HG02798 (cell line): Measurements from ENCODE around the gene RAP1A.
A peak's percentile ranks its signal among the peaks of the same experiment; 100 is the strongest.
"Not testable (repeated sequence)": the region's sequence is repeated elsewhere in the genome, so short reads cannot be mapped to it uniquely, and the experiment has no call there.

ENCODE experiments used
- ATAC-seq: cut with Tn5 transposase; IDR thresholded peaks from one replicate; pipeline ENCODE4 v1.9.1; 2021; ENCODE audit warnings: mild to moderate bottlenecking; ENCODE audit not compliant: unreplicated experiment, poor library complexity

RAP1A gene

GRCh38 chr1:111658622-111659021 is 39.0 kb downstream of the RAP1A start:
- ATAC-seq: no peak

DNA sequence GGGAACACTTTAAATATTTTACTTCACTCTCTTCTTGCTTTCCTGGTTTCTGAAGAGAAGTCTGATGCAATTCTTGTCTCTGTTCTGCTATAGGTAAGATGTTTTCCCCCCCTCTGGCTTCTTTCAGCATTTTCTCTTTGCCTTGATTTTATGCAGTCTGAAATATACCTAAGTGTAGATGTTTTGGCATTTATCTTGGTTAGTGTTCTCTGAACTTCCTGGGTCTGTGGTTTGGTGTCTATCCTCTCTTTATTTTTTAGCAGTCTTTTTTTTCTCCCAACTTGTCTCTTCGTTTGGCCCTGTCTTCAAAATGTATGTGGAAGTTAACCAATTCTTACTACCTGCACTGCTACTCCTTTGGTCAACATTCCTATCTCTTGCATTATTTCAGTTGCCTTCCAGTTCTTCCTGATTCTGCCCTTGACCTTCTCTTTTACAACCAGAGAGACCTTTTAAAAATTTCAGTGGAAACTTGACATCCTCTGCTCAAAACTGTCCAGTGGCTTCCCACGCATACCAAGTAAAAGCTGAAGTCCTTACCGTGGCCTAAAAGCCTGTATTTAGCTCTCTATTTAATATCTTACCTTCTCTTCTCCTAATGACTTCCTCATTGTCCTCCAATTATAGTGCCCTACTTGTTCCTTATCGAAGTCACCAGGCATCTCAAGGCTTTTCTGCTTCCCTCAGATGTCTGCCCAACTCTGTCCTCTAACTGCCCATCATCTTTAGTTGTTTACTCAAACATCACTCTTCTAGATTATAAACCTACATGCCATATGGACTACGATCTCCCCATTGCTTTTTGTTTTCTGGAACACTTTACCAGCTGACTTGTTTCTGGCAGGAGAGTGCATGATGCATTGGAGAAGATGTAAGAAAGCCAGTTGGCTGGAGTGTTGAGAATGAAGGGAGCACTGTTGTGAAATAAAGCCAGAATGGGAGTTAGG is 40.9 kb downstream of the RAP1A start:
- no peak for ATAC-seq

DNA sequence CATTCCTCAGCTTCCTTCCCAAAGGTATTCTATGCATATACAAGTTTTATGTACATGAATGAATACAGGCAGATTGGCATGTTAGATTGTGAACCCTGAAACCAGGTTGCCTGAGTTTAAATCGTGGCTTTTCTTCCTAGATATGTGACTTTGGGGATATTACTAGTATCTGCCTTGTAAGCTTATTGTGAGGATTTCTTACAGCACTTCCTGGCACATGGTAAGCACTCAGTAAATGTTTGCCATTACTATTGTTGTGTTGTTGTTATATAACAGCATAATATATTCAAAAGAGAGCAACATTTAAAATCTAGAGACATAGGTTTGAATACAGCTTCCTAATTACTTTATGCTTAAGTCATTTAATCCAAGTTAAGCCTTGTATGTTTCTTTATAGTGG is 45.1 kb downstream of the RAP1A start:
- no peak for ATAC-seq

DNA sequence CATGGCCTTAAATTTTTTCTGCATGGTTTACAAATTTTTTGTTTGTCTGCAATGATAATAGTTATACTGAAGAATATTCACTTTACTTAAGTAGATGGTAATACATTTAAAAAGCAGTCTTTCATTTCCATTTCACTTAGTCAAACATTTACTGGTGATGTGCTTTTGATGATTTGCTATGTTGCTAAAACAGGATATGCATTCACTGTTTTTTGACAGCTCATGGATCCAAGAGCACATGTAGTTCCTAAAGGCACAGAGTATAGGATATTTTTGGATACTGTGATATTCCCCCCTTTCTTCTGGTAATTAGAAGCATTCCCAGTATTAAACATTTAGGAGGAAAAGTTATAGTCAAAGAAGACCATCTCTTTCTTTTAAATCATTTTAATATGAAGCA is 45.9 kb downstream of the RAP1A start:
- no peak for ATAC-seq

- ATAC-seq: no peak
Observed at GRCh38 chr1:111666828-111667227, 47.2 kb downstream of the RAP1A start.

DNA sequence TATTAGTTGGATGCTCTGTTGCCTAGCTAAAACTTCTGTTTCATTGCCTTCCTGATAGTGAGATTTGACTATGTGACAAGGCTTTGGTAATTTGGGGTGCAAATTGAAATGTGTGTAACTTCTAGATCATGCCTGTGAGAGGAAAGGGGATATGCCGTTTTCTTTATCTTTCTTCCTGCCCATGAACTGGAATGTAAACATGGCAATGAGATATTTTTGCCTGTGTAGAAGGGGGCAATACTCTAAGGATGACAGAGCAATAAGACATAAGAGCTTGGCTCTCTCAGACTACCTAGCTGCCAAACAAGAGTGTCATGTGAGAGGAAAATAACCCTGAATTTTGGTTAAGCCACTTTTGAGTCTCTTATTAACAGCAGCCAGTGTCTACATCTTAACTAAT is 49.7 kb downstream of the RAP1A start:
- no peak for ATAC-seq

DNA sequence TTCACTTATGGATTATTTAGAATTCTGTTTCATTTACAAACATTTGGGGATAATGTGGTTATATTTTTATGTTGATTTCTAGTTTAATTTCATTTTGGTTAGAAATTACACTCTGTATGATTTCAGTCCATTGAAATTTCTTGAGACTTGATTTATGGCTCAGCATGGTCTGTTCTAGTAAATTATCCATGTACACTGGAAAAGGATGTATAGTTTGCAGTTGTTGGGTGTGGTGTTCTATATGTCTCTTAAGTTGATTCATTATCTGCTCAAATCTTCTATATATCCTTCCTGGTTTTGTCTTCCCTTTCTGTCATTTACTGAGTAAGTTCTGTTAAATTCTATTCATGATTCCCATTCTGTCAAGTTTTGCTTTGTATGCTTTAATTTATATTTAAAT is 52.3 kb downstream of the RAP1A start:
- ATAC-seq: no peak

DNA sequence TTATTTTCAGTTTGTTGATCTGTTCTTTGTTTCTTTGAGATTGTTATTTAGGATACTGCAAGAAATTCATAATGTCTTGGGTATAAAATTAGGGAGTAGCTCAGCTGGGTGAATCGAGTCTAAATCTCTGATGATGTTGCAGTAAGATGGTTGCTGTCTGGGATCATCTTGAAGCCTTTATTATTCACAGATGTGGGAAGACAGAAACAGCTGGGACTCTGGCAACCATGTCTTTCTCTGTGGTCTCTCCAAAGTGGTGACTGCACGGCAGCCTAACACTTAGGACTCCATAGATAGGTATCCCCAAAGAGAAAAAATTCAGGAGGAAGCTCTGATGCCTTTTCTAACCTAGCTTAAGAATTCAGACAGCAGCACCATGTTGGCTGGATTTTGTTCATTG is 52.7 kb downstream of the RAP1A start:
- ATAC-seq: no peak

DNA sequence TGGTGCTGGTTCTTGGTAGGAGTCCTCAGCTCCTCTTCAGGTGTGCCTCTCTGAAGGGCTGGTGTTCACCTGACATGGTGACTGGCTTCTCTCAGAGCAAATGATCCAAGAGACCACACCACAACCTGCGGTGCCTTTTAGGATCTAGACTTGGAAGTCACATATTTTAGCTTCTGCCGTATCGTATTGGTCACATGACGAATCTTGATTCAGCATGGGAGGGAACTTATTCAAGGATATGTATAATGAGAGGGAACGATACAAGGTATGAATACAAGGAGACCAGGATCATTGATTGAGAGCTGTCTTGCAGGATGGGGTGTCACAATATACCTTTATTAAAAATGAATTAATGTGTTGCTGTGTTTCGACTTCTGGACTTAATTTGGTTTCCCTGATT is 58.0 kb downstream of the RAP1A start:
- ATAC-seq: no peak

DNA sequence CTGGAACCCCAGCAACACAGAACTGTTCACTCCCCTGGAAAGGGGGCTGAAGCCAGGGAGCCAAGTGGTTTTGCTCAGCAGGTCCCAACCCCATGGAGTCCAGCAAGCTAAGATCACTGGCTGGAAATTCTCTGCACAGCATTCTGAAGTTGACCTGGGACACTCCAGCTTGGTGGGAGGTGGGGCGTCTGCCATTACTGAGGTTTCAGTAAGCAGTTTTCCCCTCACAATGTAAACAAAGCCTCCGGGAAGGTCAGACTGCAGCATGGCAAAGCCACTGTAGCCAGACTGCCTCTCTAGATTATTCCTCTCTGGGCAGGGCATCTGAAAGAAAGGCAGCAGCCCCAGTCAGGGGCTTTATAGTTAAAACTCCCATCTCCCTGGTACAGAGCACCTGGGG is 60.0 kb downstream of the RAP1A start:
- ATAC-seq: no peak

- not testable (repeated sequence) for ATAC-seq
Observed at GRCh38 chr1:111680212-111680800, 60.7 kb downstream of the RAP1A start.

DNA sequence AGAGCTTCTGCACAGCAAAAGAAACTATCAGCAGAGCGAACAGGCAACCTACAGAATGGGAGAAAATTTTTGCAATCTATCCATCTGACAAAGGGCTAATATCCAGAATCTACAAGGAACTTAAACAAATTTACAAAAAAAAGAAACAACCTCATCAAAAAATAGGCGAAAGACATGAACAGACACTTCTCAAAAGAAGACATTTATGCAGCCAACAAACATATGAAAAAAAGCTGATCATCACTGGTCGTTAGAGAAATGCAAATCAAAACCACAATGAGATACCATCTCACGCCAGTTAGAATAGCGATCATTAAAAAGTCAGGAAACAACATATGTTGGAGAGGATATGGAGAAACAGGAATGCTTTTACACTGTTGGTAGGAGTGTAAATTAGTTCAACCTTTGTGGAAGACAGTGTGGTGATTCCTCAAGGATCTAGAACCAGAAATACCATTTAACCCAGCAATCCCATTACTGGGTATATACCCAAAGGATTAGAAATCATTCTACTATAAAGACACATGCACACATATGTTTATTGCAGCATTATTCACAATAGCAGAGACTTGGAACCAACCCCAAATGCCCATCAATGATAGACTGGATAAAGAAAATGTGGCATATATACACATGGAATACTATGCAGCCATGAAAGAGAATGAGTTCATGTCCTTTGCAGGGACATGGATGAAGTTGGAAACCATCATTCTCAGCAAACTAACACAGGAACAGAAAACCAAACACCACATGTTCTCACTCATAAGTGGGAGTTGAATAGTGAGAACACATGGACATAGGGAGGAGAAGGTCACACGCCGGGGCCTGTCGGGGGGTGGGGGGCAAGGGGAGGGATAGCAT is 65.9 kb downstream of the RAP1A start:
- ATAC-seq: not testable (repeated sequence)

DNA sequence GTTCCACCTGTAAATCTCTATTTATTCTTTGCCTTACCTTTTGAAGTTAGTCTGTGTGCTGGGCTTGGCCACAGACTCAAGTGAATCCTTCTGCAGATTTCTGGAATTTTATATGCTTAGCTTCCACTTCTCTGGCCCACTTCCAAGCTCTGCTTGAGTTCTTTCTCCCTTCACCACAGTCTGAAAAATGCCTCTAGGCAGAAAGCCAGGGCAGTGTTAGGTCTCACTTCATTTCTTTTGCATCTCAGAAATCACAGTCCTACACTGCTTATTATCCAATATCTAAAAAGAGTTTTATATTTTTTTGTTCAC is 70.7 kb downstream of the RAP1A start:
- ATAC-seq: no peak

GRCh38 chr1:111691886-111692285 is 72.3 kb downstream of the RAP1A start:
- no peak for ATAC-seq

GRCh38 chr1:111695801-111696200 is 76.2 kb downstream of the RAP1A start:
- ATAC-seq: no peak

- ATAC-seq: peak; percentile 54
Observed at GRCh38 chr1:111696330-111696729, 76.7 kb downstream of the RAP1A start.

DNA sequence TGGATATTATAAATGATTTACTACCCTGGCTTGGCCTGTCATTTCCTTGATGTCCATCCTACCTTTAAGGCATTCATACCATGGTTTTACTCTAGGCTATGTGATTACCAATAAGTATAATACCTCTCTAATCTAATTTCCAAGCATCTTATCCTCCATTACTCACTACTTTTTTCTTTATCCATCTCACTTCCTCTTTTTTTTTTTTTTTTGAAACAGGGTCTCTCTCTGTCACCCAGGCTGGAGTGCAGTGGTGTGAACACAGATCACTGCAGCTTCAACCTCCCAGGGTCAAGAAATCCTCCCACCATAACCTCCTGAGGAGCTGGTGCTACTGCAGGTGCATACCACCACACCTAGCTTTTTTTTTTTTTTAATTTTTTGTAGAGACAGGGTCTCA is 79.7 kb downstream of the RAP1A start:
- ATAC-seq: no peak

DNA sequence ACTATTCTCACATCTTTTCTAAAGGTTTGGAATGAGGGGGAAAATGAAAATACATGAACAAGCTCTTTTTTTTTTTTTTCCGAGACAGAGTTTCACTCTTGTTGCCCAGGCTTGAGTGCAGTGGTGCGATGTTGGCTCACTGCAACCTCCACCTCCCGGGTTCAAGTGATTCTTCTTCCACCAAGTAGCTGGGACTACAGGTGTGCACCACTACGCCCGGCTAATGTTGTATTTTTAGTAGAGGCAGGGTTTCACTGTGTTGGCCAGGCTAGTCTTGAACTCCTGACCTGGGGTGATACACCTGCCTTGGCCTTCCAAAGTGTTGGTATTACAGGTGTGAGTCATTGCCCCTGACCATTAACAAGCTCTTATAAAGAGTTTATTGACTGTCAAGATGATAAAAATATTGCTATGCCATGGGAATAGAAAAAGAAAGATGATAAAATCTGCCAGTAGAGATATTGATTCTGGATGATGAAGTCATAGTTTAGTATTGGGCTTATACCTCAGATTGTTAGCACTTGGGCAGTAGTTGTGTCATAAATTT is 83.0 kb downstream of the RAP1A start:
- ATAC-seq: no peak

- ATAC-seq: no peak
Observed at GRCh38 chr1:111704240-111704639, 84.7 kb downstream of the RAP1A start.

GRCh38 chr1:111704776-111705175 is 85.2 kb downstream of the RAP1A start:
- no peak for ATAC-seq

DNA sequence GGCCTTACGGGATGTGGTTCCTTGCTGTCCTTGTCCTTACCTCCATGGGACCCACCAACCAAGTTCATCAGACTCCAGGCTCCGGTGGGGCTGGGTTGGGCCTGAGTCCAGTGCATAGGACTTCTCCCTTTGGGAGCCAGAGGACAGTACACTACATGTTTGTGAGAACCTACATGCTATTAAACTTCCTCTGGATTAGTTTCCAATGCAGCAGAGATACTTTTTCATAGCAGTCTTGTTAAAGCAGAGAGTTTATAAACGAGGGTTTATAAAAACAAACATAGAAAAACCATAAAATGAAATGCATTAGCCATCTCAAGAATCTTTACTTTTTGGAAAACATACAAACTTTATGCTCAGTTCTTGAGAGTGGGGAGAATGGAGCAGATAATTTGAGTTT is 86.3 kb downstream of the RAP1A start:
- no peak for ATAC-seq
